ENCODE data around the gene CAPN11. TPM values are rescaled to one million over a fixed set of nuclear protein-coding genes. Genes with fewer than 3 reads are reported as not detected.

Gene CAPN11
- total RNA-seq, 1 experiment from 2014 or later: 0.28 TPM

DNA sequence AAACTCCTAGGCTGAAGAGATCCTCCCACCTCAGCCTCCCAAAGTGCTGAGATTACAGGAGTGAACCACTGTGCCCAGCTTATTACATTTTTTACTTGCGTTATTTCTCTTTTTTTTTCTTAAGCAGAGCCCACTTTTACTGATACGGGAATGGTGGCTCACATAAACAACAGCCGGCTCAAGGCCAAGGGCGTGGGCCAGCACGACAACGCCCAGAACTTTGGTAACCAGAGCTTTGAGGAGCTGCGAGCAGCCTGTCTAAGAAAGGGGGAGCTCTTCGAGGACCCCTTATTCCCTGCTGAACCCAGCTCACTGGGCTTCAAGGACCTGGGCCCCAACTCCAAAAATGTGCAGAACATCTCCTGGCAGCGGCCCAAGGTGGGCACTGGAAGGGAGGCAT lies 10.5 kb downstream of the CAPN11 start:
- Mint-ChIP-seq H3K27me3 (ENCODE audit: low read depth) (peaks cover 8% of the 10 kb centered on the region), H3K27ac (no peak overlapping the region; a peak in 1 of 7 replicates)
- no peaks in the 10 kb centered on the region for H3K79me2 ChIP-seq (ENCODE audit: insufficient read depth, low read length)

More for the DNA sequence above, 10.5 kb downstream of the CAPN11 start:
- Histone ChIP-seq H3K4ac (ENCODE audit: low read depth, low read length) (no peak overlapping the region), H3K27me3 (ENCODE audit: insufficient read depth, low read length) (no peaks in the 10 kb centered on the region), H2BK20ac (ENCODE audit: low read depth, low read length, poor library complexity, severe bottlenecking) (no peak overlapping the region), H4K20me1 (ENCODE audit: control insufficient read depth, insufficient read depth, insufficient read length) (peaks cover 3% of the 10 kb centered on the region), H3K9me3 (ENCODE audit: control insufficient read depth, low read depth, low read length) (no peaks in the 10 kb centered on the region), H4K91ac (ENCODE audit: insufficient read length, low read depth, low read length) (no peak overlapping the region), H2BK15ac (ENCODE audit: low read depth, low read length) (no peak overlapping the region), H3K23ac (ENCODE audit: insufficient read length, low read depth, low read length) (no peak overlapping the region), H2BK5ac (ENCODE audit: insufficient read length, low read length) (no peak overlapping the region), H3T11ph (ENCODE audit: low read length) (no peak overlapping the region), H4K8ac (replicated peaks; ENCODE audit: insufficient read length, low read depth, low read length) (no peak overlapping the region), H3K14ac (ENCODE audit: insufficient read depth, low read length) (no peak overlapping the region), H3K4me2 (ENCODE audit: insufficient read depth, insufficient read length, low read length) (no peak overlapping the region), H3K27ac (ENCODE audit: insufficient read length, low read depth, low read length) (no peak overlapping the region), H3K9ac (ENCODE audit: extremely low read depth, insufficient read length, low read length) (no peak overlapping the region), H3K18ac (ENCODE audit: insufficient read length, low read depth, low read length) (no peak overlapping the region), H2BK120ac (ENCODE audit: low read depth, low read length, poor library complexity, severe bottlenecking) (no peak overlapping the region), H3K79me1 (ENCODE audit: insufficient read depth, low read depth, low read length, poor library complexity, severe bottlenecking) (no peaks in the 10 kb centered on the region), H3K56ac (ENCODE audit: insufficient read length, low read depth, low read length) (no peak overlapping the region), H2AFZ (ENCODE audit: low read length) (no peak overlapping the region), H3K4me1 (ENCODE audit: insufficient read depth, low read length) (peaks cover 10% of the 10 kb centered on the region; the same call in 1 of the 2 replicates), H3K23me2 (ENCODE audit: insufficient read length, low read depth, low read length, poor library complexity, severe bottlenecking) (no peaks in the 10 kb centered on the region), H2AK5ac (ENCODE audit: insufficient read length, low read length) (no peak overlapping the region), H4K5ac (ENCODE audit: insufficient read length, low read depth, low read length) (no peak overlapping the region), H2BK12ac (ENCODE audit: insufficient read length, low read depth, low read length) (no peak overlapping the region)
- Mint-ChIP-seq H3K9me3 (no peaks in the 10 kb centered on the region), H3K4me1 (peaks cover 28 to 37% of the 10 kb centered on the region in 2 experiments), H3K36me3 (ENCODE audit: insufficient read depth in 1 of 3, low read depth in 3 of 3) (no peaks in the 10 kb centered on the region), H3K4me3 (no peak overlapping the region)
- no CpG with 5 or more reads among the region's 9 CpGs for WGBS (ENCODE audit: extremely low coverage, insufficient read length, low lambda C conversion rate)
- no peak for DNase-seq
- TF ChIP-seq, protein P1, sequence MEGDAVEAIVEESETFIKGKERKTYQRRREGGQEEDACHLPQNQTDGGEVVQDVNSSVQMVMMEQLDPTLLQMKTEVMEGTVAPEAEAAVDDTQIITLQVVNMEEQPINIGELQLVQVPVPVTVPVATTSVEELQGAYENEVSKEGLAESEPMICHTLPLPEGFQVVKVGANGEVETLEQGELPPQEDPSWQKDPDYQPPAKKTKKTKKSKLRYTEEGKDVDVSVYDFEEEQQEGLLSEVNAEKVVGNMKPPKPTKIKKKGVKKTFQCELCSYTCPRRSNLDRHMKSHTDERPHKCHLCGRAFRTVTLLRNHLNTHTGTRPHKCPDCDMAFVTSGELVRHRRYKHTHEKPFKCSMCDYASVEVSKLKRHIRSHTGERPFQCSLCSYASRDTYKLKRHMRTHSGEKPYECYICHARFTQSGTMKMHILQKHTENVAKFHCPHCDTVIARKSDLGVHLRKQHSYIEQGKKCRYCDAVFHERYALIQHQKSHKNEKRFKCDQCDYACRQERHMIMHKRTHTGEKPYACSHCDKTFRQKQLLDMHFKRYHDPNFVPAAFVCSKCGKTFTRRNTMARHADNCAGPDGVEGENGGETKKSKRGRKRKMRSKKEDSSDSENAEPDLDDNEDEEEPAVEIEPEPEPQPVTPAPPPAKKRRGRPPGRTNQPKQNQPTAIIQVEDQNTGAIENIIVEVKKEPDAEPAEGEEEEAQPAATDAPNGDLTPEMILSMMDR (conservative IDR thresholded peaks at IDR 0.05): no peak

All from H9 (cell line).